Bronchial epithelial cell (primary cell): ENCODE data around the gene TMSB4X. TPM values are rescaled to one million over a fixed set of nuclear protein-coding genes. Genes with fewer than 3 reads are reported as not detected.
"Not testable (repeated sequence)": the region's sequence is repeated elsewhere in the genome, so short reads cannot be mapped to it uniquely, and the experiment has no call there.

Experiments
- DNase-seq: peaks from one replicate; pipeline ENCODE4 v3.0.0-alpha.2; 2010; ENCODE audit warnings: low read depth
- FAIRE-seq: peaks from 2 replicates; lab custom pipeline; 2011; peaks lifted over from hg19 to GRCh38; lab: Jason Lieb, UNC
- H3K27me3 ChIP-seq: 2 replicates; pipeline ENCODE4 v1.5.1; 2011; ENCODE audit warnings: low read length; ENCODE audit not compliant: control insufficient read depth, insufficient read depth
- H3K36me3 ChIP-seq: 2 replicates; pipeline ENCODE4 v1.5.1; 2011; ENCODE audit warnings: low read length; ENCODE audit not compliant: control insufficient read depth, insufficient read depth
- H3K4me3 ChIP-seq: 2 replicates; pipeline ENCODE4 v1.5.1; 2011; ENCODE audit warnings: mild to moderate bottlenecking, low read depth, low read length, control low read depth
- total RNA-seq: library from RNA; depleted of rRNA; stranded (reverse); fragments of >200 nt; gene quantifications from 2 replicates; pipeline ENCODE4 v1.2.1, GENCODE V29; 2014
- TF ChIP-seq, protein P1 (sequence below): IDR thresholded peaks from 2 replicates; pipeline ENCODE4 v1.5.1; 2011; ENCODE audit warnings: mild to moderate bottlenecking, moderate library complexity, low read length, control low read depth, inconsistent platforms; ENCODE audit not compliant: insufficient read depth, severe bottlenecking

TMSB4X gene
- total RNA-seq, 1 donor from 2014 or later: 3,174 TPM

DNA sequence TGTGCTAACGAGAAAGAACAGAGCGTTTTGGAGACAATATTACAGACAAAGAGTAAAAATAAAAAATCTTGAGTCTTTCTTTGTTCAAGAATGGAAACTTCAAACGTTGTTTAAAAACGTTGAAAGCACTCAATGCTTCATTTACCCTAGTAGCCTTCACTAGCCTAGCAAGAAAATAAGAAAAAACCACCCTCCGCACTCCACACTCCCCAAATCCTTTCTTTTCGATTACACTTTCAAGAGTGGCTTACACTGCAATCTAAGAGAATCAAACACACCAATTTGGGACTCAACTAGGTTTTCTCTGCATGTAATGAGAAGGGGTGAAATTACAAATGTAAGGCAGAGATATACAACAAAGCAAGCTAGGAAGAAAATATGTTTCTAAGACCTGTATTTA is 4.7 kb downstream of the TMSB4X start:
- no peak for DNase-seq
- Histone ChIP-seq H3K27me3 (no peaks in the 10 kb centered on the region), H3K36me3 (peaks cover 3% of the 10 kb centered on the region), H3K4me3 (no peak overlapping the region)
- no peak for FAIRE-seq
- TF ChIP-seq, protein P1, sequence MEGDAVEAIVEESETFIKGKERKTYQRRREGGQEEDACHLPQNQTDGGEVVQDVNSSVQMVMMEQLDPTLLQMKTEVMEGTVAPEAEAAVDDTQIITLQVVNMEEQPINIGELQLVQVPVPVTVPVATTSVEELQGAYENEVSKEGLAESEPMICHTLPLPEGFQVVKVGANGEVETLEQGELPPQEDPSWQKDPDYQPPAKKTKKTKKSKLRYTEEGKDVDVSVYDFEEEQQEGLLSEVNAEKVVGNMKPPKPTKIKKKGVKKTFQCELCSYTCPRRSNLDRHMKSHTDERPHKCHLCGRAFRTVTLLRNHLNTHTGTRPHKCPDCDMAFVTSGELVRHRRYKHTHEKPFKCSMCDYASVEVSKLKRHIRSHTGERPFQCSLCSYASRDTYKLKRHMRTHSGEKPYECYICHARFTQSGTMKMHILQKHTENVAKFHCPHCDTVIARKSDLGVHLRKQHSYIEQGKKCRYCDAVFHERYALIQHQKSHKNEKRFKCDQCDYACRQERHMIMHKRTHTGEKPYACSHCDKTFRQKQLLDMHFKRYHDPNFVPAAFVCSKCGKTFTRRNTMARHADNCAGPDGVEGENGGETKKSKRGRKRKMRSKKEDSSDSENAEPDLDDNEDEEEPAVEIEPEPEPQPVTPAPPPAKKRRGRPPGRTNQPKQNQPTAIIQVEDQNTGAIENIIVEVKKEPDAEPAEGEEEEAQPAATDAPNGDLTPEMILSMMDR: no peak

DNA sequence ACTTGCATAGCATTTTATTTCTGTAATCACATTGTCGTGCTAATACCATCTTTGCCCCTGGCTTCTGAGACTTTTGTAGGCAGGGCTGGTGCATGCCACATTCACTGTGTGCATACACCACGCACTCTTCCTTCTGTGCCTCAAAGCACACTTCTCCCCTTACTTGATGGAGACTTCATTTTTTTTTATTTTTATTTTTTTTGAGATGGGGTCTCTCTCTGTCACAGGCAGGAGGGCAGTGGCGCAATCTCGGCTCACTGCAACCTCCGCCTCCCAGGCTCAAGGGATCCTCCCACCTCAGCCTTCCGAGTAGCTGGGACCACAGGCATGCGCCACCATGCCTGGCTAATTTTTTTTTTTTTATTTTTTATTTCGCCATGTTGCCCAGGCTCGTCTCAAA is 5.1 kb downstream of the TMSB4X start:
- not testable (repeated sequence) for H3K36me3 ChIP-seq, H3K4me3 ChIP-seq, FAIRE-seq, H3K27me3 ChIP-seq, DNase-seq

DNA sequence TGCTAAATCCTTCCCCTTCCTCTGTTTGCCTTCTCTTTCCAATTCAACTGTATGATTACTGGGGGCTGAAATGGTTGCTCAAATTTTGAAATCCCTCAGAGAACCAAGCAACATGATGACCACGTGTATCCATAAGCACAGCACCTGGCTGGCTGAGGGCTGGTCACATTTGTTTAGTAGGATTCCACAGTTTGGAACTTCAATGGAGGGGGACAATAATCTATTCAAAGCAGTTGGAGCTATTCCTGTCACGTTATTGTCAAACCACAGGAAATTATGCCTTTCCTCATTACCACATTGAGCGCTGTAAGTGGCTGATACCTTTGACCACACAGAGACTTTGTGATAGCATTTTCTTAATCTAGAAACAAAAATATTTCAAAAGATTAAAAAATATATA is 7.0 kb downstream of the TMSB4X start:
- DNase-seq: no peak
- no peak for FAIRE-seq
- no peak overlapping the region for H3K4me3 ChIP-seq
- no peaks in the 10 kb centered on the region for H3K27me3 ChIP-seq
- TF ChIP-seq, protein P1: no peak
- H3K36me3 ChIP-seq: no peaks in the 10 kb centered on the region

DNA sequence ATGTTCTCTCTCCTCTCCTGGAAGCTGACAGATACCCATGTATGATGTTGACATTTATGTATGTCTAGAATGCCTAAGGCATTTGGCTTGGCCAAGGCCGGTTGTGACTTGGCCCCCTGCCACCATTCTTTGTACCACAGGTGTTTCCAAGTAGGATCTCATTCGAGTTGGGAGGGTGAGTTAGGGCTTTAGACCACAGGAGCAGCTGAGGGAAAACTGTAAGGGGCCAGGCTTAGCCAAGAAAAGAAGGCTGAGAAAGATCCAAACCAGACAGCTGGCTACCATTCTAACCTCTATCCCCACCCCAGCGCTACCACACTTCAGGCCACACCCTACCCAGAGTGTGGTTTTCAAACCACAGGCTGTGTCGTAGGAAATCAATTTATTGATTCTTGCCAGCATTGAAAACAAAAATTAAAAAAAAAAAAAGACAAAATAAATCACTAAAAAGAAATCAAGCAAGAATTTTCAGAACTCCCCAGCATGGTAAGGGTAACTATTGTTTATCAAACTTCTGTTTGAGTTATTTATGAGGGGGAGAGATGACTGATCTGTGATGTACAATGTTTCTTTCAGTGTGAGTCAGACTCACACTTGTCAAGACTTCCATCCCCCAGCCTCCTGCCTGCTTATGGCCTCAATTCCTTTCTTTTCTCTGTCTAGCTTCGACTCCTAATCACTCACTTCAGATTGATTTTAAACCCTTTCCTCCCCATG is 9.9 kb downstream of the TMSB4X start:
- DNase-seq (peak; percentile 83), FAIRE-seq (no peak)
- Histone ChIP-seq H3K4me3 (no peak overlapping the region), H3K36me3 (no peaks in the 10 kb centered on the region), H3K27me3 (no peaks in the 10 kb centered on the region)
- TF ChIP-seq, protein P1: no peak

DNA sequence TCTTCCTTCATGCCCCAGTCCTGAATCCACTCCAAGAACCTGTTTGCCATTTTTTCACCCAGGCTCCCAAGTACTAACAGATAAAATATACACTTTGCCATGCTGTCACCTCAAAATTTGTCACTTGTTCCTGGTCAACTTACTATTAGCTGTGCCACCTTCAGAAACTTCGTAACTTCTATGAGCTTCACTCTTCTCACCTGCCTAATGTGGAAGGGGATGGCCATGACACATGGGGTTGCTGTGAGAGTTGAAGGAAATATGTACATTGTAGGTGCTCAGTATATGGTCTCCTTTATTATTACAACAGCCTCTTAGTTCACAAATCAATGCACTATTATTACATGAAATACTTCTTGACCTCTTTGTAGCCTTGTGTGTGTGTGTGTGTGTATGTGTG is 10.4 kb downstream of the TMSB4X start:
- FAIRE-seq: no peak

DNA sequence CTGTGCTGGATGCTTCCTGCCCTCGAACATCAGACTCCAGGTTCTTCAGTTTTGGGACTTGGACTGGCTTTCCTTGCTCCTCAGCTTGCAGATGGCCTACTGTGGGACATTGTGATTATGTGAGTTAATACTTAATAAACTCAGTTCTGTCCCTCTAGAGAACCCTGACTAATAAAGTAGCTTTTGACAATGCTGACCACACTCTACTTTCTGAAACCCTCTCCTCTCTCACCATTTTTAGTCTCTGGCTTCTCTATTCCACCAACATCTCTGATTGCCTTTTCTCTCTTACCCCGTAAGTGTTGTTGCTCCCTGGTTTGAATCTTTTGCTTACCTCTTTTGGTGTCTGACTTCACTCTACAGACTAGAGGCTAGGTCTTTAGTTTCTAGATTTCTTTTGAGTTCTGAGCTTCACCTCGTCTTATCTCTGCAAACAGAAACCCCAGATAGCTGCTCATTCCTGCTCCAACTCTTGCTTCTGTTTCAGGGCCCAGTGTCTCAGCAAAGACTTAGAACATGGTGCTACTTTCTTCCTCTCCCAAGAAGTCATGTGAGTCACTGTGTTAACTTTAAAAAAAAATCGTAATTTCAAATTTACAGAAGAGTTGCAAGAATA is 11.4 kb downstream of the TMSB4X start:
- no peak for FAIRE-seq

More for the DNA sequence above, 10.4 kb downstream of the TMSB4X start:
- TF ChIP-seq, protein P1: no peak
- Histone ChIP-seq H3K4me3 (no peak overlapping the region), H3K27me3 (no peaks in the 10 kb centered on the region), H3K36me3 (no peaks in the 10 kb centered on the region)
- no peak for DNase-seq

More for the DNA sequence above, 11.4 kb downstream of the TMSB4X start:
- TF ChIP-seq, protein P1: no peak
- H3K36me3 ChIP-seq: no peaks in the 10 kb centered on the region
- no peak overlapping the region for H3K4me3 ChIP-seq
- no peaks in the 10 kb centered on the region for H3K27me3 ChIP-seq
- no peak for DNase-seq
